ENCODE measurements around the gene ACTMAP.
"Not testable (repeated sequence)": the region's sequence is repeated elsewhere in the genome, so short reads cannot be mapped to it uniquely, and the experiment has no call there.

Gene ACTMAP, protein sequence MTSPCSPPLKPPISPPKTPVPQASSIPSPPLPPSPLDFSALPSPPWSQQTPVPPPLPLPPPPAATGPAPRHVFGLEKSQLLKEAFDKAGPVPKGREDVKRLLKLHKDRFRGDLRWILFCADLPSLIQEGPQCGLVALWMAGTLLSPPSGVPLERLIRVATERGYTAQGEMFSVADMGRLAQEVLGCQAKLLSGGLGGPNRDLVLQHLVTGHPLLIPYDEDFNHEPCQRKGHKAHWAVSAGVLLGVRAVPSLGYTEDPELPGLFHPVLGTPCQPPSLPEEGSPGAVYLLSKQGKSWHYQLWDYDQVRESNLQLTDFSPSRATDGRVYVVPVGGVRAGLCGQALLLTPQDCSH

GRCh38 chr19:40750058-40750873, at the start of gene ACTMAP:
TSS of gene ACTMAP (minus strand) at chr19:40750477. CDS start at chr19:40749803, 674 bp downstream.
- FAIRE-seq = peak; percentile 84

DNA sequence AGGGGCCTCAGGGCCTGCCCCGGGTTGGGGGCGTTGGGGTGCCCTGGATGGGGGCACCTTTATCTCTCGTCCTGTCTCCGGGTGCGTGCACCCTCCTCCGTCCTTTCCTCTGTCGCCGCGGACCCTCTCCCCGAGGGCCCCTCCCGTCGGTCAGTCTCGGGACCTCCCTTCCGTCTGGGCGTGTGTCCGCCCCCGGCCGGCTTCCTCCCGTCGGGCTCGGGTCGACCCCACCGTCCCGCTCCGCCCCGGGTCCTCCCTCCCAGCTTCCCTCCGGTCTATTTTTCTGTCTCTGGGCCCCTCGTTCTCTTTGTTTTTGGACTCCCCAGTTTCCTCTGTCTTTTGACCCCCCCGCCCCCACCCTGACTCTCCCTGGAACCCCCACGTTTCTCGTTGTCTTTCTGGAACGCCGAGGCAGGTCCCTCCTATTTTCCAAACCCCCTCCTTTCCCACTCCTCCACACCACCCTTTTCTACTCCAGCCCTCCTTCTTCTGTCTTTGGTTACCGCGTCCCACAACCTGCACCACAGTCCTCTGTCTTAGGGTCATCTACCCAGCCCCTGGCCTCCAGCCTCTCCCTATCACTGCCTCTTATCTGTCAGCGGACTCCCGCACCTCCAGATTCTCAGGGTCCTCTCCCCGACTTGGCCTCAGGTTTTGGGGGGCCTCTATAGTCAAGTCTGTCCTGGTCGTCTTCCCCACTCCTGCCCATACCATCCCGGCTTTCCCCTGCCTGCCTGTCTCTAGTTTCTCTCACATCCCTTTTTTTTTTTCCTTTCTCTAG, 49.5 kb upstream of the ACTMAP start:
- FAIRE-seq = no peak

DNA sequence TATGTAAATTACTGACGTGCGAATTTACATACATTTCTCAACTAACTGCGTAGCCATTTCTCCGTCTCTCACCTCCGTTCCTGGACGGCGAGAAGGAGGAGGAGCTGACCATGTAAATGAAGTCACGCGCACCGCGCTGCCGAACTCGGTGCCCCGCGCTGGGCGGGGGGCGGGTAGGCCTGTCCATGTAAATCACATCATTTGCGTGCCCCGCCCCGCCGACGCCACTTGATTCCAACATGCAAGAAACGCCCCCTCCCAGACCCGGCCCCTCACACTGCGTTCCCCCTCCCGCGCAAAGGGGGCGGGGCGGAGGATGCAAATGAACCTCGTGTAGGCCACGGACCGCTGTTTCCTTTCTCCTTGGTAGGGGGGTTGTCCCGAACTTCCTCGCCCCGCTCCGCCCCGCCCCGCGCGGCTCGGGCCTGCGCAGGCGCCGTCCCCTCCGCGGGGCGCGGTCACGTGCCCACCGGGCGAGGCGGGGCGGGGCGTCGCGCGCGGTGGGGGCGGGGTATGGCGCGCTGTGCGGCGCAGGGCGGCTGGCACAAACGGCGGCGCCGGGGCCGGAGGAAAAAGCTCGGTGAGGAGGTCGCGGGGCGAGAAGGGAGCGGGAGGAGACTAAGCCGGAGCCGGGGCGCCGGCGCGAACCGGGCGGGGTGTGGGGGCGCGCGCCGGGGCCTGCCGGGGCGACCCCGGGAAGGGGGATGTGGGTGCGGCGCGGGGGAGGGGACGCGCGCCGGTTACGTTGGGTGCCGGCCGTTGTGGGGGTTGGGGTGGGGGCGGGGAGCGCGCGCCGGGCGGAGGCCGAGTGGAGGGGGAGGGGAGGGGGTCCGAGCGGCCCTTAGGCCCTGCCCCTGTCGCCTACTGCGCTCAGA, 48.6 kb upstream of the ACTMAP start, which contains the start of gene EGLN2:
EGLN2 (plus strand) TSS at position 509 of the 875 bp plus-strand sequence. CDS start 1,382 bp downstream, outside the sequence.
- no peak for FAIRE-seq

- FAIRE-seq = no peak
Observed at GRCh38 chr19:40797963-40798682, 47.8 kb upstream of the ACTMAP start.

DNA sequence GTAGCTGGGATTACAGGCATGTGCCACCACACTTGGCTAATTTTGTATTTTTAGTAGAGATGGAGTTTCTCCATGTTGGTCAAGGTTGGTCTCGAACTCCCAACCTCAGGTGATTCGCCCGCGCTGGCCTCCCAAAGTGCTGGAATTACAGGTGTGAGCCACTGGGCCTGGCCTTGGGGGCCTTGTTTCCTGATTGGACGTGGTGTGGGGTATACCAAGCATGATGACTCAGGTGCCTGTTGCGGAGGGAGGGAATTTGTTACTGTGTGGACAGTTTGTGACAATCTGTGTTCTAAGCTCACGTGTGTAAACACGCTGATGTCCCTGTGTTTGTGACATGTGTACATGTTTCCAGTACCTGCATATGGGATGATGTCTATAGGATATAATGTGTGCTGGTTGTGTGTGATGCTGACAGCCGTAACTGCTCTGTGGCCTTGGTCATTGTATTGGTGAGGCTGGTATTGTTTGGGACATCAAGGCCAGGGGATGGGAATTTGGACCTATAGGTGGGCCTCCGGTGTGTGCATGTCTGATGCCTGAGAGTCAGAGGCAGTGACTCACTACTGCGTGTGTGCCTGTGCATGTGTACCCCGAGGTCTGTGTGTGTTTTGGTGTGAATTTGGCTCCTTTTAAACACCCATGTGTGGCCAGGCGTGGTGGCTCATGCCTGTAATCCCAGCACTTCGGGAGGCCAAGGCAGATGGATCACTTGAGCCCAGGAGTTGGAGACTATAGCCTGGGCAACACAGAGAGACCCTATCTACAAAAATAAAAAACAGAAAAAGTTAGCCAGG, 47.1 kb upstream of the ACTMAP start:
- no peak for FAIRE-seq

DNA sequence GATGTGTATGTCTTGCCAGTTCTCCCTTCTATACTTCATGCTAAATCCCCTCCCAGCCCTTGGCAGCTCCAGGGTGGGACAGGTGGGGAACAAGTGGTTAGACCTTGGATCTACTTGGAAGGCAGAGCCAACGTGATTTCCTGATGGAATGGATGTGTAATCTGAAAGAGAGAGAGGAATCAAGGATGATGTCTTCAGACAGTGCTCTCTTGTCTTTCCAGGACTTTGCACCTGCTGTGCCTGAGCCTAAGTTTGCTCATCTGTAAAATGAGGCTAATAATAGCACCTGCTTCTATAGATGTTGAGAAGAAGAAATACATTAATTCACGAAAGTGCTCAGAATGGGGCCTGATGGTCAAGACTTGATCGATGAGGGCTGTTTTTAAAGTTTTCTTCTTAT, 41.7 kb upstream of the ACTMAP start:
- no peak for FAIRE-seq

DNA sequence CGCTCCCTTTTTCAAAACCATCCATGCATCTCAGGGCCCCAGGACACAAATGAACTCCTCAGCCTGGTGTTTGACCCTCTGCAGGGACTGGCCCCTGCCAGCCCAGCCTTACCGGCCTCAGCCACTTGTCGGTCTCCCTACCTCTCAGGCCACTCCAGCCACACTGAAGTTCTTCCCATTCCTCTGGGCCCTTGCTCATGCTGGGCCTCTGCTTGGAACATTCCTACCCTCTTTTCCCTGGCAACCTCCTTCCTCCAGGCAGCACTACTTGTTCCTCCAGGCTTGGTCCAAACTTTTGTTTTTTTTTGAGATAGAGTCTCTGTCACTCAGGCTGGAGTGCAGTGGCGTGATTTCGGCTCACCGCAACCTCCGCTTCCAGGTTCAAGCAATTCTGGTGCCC, 41.1 kb upstream of the ACTMAP start:
- no peak for FAIRE-seq

GRCh38 chr19:40786060-40787037, 36.1 kb upstream of the ACTMAP start:
- no peak for FAIRE-seq

GRCh38 chr19:40785526-40785925, 35.2 kb upstream of the ACTMAP start:
- no peak for FAIRE-seq

GRCh38 chr19:40784146-40784545, 33.9 kb upstream of the ACTMAP start:
- FAIRE-seq = not testable (repeated sequence)

- FAIRE-seq = no peak
Observed at GRCh38 chr19:40783711-40784110, 33.4 kb upstream of the ACTMAP start.

GRCh38 chr19:40781140-40781539, 30.9 kb upstream of the ACTMAP start:
- FAIRE-seq = no peak

GRCh38 chr19:40780582-40780981, 30.3 kb upstream of the ACTMAP start:
- FAIRE-seq = no peak

DNA sequence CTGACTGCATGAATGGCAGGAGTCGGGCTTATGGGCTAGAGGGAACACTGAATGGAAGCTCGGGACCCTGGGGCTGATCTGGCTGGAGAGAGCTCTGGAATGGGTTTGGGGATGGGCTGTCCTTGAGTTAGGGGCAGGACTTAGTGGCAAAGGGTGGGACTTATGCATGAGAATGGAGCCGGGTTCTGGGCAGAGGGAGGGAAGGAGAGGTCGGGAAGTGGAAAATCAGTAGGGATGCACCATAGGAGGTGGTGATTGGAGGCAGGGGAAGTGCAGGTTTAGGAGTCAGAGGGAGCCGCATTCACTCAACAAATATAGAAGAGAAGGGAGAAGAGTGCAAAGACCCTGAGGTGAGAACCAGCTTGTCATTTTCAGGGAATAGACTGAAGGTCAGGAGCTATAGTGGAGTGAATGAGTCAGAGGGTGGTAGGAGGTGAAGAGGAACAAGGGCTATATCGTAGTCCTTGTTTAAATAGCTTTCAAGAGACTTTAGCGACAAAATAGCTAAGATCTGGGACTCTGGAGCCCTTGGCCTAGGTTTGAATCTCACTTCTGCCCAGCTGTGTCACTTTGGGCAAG, 28.5 kb upstream of the ACTMAP start:
- FAIRE-seq = no peak

DNA sequence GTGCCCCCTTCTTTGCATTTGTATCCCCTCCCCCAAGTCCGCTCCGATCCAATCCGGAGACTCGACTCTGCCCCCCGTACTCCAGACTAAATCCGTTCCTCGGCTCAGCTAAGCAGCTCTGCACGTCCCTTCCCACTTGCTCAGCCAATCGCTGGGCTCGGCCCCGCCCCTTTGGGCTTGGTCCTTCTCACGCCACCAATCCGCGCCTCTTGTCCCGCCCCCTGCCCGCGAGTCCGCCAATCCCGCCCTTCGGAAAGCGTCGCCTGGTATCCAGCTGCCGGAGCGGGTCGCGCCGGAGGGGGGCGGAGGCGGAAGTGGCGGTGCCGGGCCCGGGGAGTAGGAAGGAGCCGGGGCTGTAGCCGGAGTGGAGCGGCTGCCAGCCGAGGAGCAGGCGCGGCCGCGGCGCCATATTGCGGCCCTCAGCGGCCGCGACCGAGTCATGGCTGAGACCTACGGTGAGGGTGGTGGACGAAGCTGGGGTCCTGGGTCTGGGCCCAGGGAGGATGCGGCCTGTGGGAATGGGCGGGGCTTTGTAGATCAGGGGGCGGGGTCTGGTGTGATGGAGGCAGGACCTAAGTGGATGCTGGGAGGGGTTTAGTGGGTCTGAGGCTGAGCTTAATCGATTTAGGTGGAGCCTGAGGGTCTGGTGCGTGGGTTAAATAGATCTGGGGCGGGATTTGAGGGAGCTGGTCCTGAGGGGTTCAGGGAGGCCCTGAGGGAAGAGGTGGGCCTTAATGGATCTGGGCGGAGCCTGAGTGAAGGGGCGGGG, 27.8 kb upstream of the ACTMAP start, which contains the start of gene RAB4B:
RAB4B (plus strand) TSS at position 311 of the 769 bp plus-strand sequence; CDS start at position 440, 129 bp downstream.
- FAIRE-seq = no peak

DNA sequence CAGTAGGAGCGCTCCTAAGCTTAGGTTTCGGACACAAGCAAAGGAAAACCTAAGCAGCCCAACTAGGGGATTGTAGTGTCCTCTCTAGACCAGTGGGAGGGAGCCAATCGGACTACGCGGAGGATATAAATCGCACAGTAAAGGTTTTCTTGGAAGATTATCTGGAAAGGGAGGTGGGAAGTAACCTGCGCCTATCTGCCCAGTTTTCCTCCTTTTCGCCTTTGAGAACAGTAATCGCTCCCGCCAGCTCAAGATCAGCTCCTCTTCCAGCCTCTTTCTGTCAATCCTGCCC, 27.3 kb upstream of the ACTMAP start:
- no peak for FAIRE-seq

- no peak for FAIRE-seq
Observed at GRCh38 chr19:40776932-40777644, 26.8 kb upstream of the ACTMAP start.
